Stimulated activated naive B cell treated with anti-CD40 and anti-IgM and Interleukin-4, amounts not matched to agents 10 μg/mL and 1 μg/mL and 100 μg/mL, for 72 hours (primary cell): ENCODE results near the gene RFPL3.
"Not testable (repeated sequence)": the region's sequence is repeated elsewhere in the genome, so short reads cannot be mapped to it uniquely, and the experiment has no call there.

ENCODE experiments used
- ATAC-seq, 2 donors: fragments of 150-1000 bp; cut with Tn5 transposase; replicated peaks; 2 replicates each; pipeline ENCODE4 v1.10.0; 2021; ENCODE audit warnings: moderate library complexity in 1 of 2
- DNase-seq: peaks from one replicate; pipeline ENCODE4 v3.0.0; 2021
- H3K27ac Mint-ChIP-seq: one replicate; pipeline ENCODE4 v1.8.0; 2022; ENCODE audit warnings: mild to moderate bottlenecking, mixed read lengths
- H3K27me3 Mint-ChIP-seq, 2 donors: one replicate each; pipeline ENCODE4 v1.8.0; 2022; ENCODE audit warnings: mixed read lengths in 2 of 2
- H3K36me3 Mint-ChIP-seq, 2 donors: one replicate each; pipeline ENCODE4 v1.8.0; 2022; ENCODE audit warnings: mixed read lengths in 2 of 2, mild to moderate bottlenecking in 1 of 2
- H3K4me1 Mint-ChIP-seq, 2 donors: one replicate each; pipeline ENCODE4 v1.8.0; 2022; ENCODE audit warnings: mixed read lengths in 2 of 2, mild to moderate bottlenecking in 1 of 2
- H3K4me3 Mint-ChIP-seq, 2 donors: one replicate each; pipeline ENCODE4 v1.8.0; 2022; ENCODE audit warnings: mild to moderate bottlenecking in 2 of 2, mixed read lengths in 2 of 2, moderate library complexity in 1 of 2
- H3K9me3 Mint-ChIP-seq, 2 donors: one replicate each; pipeline ENCODE4 v1.8.0; 2022; ENCODE audit warnings: mixed read lengths in 2 of 2, mild to moderate bottlenecking in 1 of 2

RFPL3 gene

GRCh38 chr22:32335471-32335870 is 22.2 kb upstream of the RFPL3 start:
- DNase-seq: no peak
- Mint-ChIP-seq H3K36me3 (no peaks in the 10 kb centered on the region), H3K4me3 (no peak overlapping the region), H3K9me3 (no peaks in the 10 kb centered on the region), H3K4me1 (no peaks in the 10 kb centered on the region), H3K27ac (no peak overlapping the region), H3K27me3 (peaks cover 30 to 33% of the 10 kb centered on the region in 2 donors)
- ATAC-seq: no peak

- ATAC-seq: no peak
- Mint-ChIP-seq H3K9me3 (no peaks in the 10 kb centered on the region), H3K36me3 (no peaks in the 10 kb centered on the region), H3K4me1 (no peaks in the 10 kb centered on the region), H3K4me3 (no peak overlapping the region), H3K27me3 (peaks cover 30 to 33% of the 10 kb centered on the region in 2 donors), H3K27ac (no peak overlapping the region)
- DNase-seq: no peak
Measured at GRCh38 chr22:32336121-32336603, 21.5 kb upstream of the RFPL3 start.

- peaks cover 35 to 40% of the 10 kb centered on the region in 2 donors for H3K27me3 Mint-ChIP-seq
- H3K36me3 Mint-ChIP-seq: no peaks in the 10 kb centered on the region
- no peak for DNase-seq
- no peak overlapping the region for H3K27ac Mint-ChIP-seq
- no peaks in the 10 kb centered on the region for H3K4me1 Mint-ChIP-seq
- no peak for ATAC-seq
- H3K4me3 Mint-ChIP-seq: no peak overlapping the region
- H3K9me3 Mint-ChIP-seq: no peaks in the 10 kb centered on the region
Measured at GRCh38 chr22:32336771-32337424, 20.8 kb upstream of the RFPL3 start.

GRCh38 chr22:32337425-32337824 is 20.2 kb upstream of the RFPL3 start:
- H3K4me3 Mint-ChIP-seq, H3K27ac Mint-ChIP-seq, H3K4me1 Mint-ChIP-seq, ATAC-seq, DNase-seq, H3K36me3 Mint-ChIP-seq, H3K9me3 Mint-ChIP-seq: not testable (repeated sequence)
- peaks cover 34 to 39% of the 10 kb centered on the region in 2 donors for H3K27me3 Mint-ChIP-seq

- H3K27ac Mint-ChIP-seq: no peak overlapping the region
- H3K9me3 Mint-ChIP-seq: no peaks in the 10 kb centered on the region
- H3K27me3 Mint-ChIP-seq: peaks cover 34 to 39% of the 10 kb centered on the region in 2 donors
- H3K4me3 Mint-ChIP-seq: no peak overlapping the region
- H3K4me1 Mint-ChIP-seq: no peaks in the 10 kb centered on the region
- no peaks in the 10 kb centered on the region for H3K36me3 Mint-ChIP-seq
- DNase-seq (no peak), ATAC-seq (no peak)
Measured at GRCh38 chr22:32338757-32339156, 18.9 kb upstream of the RFPL3 start.

- no peak for ATAC-seq
- no peaks in the 10 kb centered on the region for H3K36me3 Mint-ChIP-seq
Measured at GRCh38 chr22:32339190-32340012, 18.3 kb upstream of the RFPL3 start.

GRCh38 chr22:32340411-32340810 is 17.3 kb upstream of the RFPL3 start:
- H3K9me3 Mint-ChIP-seq: no peaks in the 10 kb centered on the region
- no peaks in the 10 kb centered on the region for H3K36me3 Mint-ChIP-seq
- DNase-seq (no peak), ATAC-seq (no peak)
- H3K27ac Mint-ChIP-seq: no peak overlapping the region
- H3K27me3 Mint-ChIP-seq: peaks cover 29 to 32% of the 10 kb centered on the region in 2 donors
- no peaks in the 10 kb centered on the region for H3K4me1 Mint-ChIP-seq
- H3K4me3 Mint-ChIP-seq: no peak overlapping the region

More at GRCh38 chr22:32339190-32340012, 18.3 kb upstream of the RFPL3 start:
- H3K9me3 Mint-ChIP-seq: no peaks in the 10 kb centered on the region
- peaks cover 33 to 37% of the 10 kb centered on the region in 2 donors for H3K27me3 Mint-ChIP-seq
- H3K27ac Mint-ChIP-seq: no peak overlapping the region
- H3K4me3 Mint-ChIP-seq: no peak overlapping the region
- H3K4me1 Mint-ChIP-seq: no peaks in the 10 kb centered on the region
- DNase-seq: no peak

GRCh38 chr22:32341122-32341740 is 16.4 kb upstream of the RFPL3 start:
- Mint-ChIP-seq H3K9me3 (peaks cover 0 to under 1% of the 10 kb centered on the region in 2 donors), H3K27me3 (peaks cover 29 to 36% of the 10 kb centered on the region in 2 donors), H3K36me3 (no peaks in the 10 kb centered on the region), H3K27ac (no peak overlapping the region), H3K4me3 (no peak overlapping the region), H3K4me1 (no peaks in the 10 kb centered on the region)
- ATAC-seq: no peak
- DNase-seq: no peak

- Mint-ChIP-seq H3K27me3 (peaks cover 29 to 36% of the 10 kb centered on the region in 2 donors), H3K4me3 (no peak overlapping the region), H3K36me3 (no peaks in the 10 kb centered on the region), H3K27ac (no peak overlapping the region), H3K4me1 (no peaks in the 10 kb centered on the region), H3K9me3 (peaks cover 0 to 2% of the 10 kb centered on the region in 2 donors)
- DNase-seq: no peak
- no peak for ATAC-seq
Measured at GRCh38 chr22:32342977-32343376, 14.7 kb upstream of the RFPL3 start.

- H3K9me3 Mint-ChIP-seq: peaks cover 0 to 2% of the 10 kb centered on the region in 2 donors
- H3K4me3 Mint-ChIP-seq: no peak overlapping the region
- no peaks in the 10 kb centered on the region for H3K36me3 Mint-ChIP-seq
- H3K27me3 Mint-ChIP-seq: peaks cover 29 to 36% of the 10 kb centered on the region in 2 donors
- no peak for ATAC-seq
- H3K27ac Mint-ChIP-seq: no peak overlapping the region
- no peaks in the 10 kb centered on the region for H3K4me1 Mint-ChIP-seq
- DNase-seq: no peak
Measured at GRCh38 chr22:32343941-32344340, 13.7 kb upstream of the RFPL3 start.

- no peaks in the 10 kb centered on the region for H3K4me1 Mint-ChIP-seq
- no peak for DNase-seq
- H3K27me3 Mint-ChIP-seq: peaks cover 6 to 12% of the 10 kb centered on the region in 2 donors
- H3K27ac Mint-ChIP-seq: no peak overlapping the region
- no peaks in the 10 kb centered on the region for H3K36me3 Mint-ChIP-seq
- no peak overlapping the region for H3K4me3 Mint-ChIP-seq
- ATAC-seq: no peak
- peaks cover 4 to 6% of the 10 kb centered on the region in 2 donors for H3K9me3 Mint-ChIP-seq
Measured at GRCh38 chr22:32348031-32348611, 9.5 kb upstream of the RFPL3 start.

GRCh38 chr22:32351875-32352274 is 5.8 kb upstream of the RFPL3 start:
- H3K4me3 Mint-ChIP-seq, H3K27me3 Mint-ChIP-seq, ATAC-seq, H3K4me1 Mint-ChIP-seq, DNase-seq, H3K36me3 Mint-ChIP-seq, H3K27ac Mint-ChIP-seq, H3K9me3 Mint-ChIP-seq: not testable (repeated sequence)

- Mint-ChIP-seq H3K9me3 (peaks cover 8 to 10% of the 10 kb centered on the region in 2 donors), H3K27me3 (peaks cover 4 to 15% of the 10 kb centered on the region in 2 donors), H3K4me3 (no peak overlapping the region), H3K4me1 (no peaks in the 10 kb centered on the region), H3K36me3 (no peaks in the 10 kb centered on the region), H3K27ac (no peak overlapping the region)
- no peak for ATAC-seq
- no peak for DNase-seq
Measured at GRCh38 chr22:32352681-32353080, 5.0 kb upstream of the RFPL3 start.

GRCh38 chr22:32353292-32353691 is 4.4 kb upstream of the RFPL3 start:
- Mint-ChIP-seq H3K9me3 (peaks cover 8 to 10% of the 10 kb centered on the region in 2 donors), H3K27me3 (peaks cover 4 to 15% of the 10 kb centered on the region in 2 donors), H3K36me3 (no peaks in the 10 kb centered on the region), H3K4me3 (no peak overlapping the region), H3K27ac (no peak overlapping the region), H3K4me1 (no peaks in the 10 kb centered on the region)
- DNase-seq: no peak
- ATAC-seq: no peak
